ENCODE measurements around the gene MED13L. TPM values are rescaled to one million over a fixed set of nuclear protein-coding genes. Genes with fewer than 3 reads are reported as not detected.

MED13L gene
- total and polyA plus RNA-seq, 2 of the 4 experiments (the other 2 are of a cell fraction): 17.9 to 49.1 TPM

DNA sequence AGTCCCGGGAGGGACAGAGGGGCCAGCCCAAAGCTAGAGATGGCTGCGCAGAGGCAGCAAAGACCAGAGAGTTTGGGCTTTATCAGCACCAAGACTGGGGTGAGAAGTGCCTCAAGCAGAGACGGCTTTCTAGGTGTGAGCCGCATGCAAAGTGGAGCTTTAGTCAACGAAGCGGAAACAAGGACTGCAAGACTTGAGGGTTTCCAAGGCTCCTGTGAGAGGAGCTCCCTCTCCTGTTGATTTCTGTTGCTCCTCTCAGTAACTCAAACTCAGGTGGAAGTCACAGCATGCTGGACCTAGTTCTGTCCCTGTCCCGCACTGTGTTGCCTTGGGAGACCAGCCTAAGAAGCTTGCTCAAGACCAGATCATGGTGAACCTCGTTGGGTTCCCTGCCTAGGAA lies 327.8 kb downstream of the MED13L start:
- peaks cover 5% of the 10 kb centered on the region; the same call in 1 of the 2 replicates for H3K9me1 ChIP-seq (ENCODE audit: insufficient read depth, low read length)
- TF ChIP-seq MAZ (IDR thresholded peaks at IDR 0.05; ENCODE audit: borderline replicate concordance, low read depth, low read length): no peak
- no peak overlapping the region for H3K56ac ChIP-seq (ENCODE audit: extremely low read depth, insufficient read depth, low read length)
- H3K36me3 ChIP-seq (ENCODE audit: control insufficient read depth, insufficient read depth, low read length): no peaks in the 10 kb centered on the region
- H4K20me1 ChIP-seq (ENCODE audit: insufficient read depth, low read length): no peaks in the 10 kb centered on the region
- no peaks in the 10 kb centered on the region for H3K9me3 ChIP-seq (ENCODE audit: control insufficient read depth, insufficient read depth, low read length)
- H3K79me1 ChIP-seq (ENCODE audit: low read depth in 1 of 2, low read length in 2 of 2): no peaks in the 10 kb centered on the region
- no peak overlapping the region for H4K5ac ChIP-seq (ENCODE audit: low read depth, low read length)
- in situ Hi-C loops (cut with MboI; ENCODE audit: low sequenced_read_pairs) (no loop called here), intact Hi-C loops (cut with micrococcal nuclease) (no loop called here), dilution Hi-C loops (cut with HindIII; ENCODE audit: low sequenced_read_pairs, unreplicated experiment) (no loop called here)
- 94% methylated on average over 3 of the region's 8 CpGs; no CpG with 5 or more reads in 1 of the 2 experiments for WGBS, 2 experiments (ENCODE audit: extremely low coverage in 2 of 2, insufficient read length in 1 of 2)
- peak overlapping the region; percentile 17 for H2AK9ac ChIP-seq (replicated peaks; ENCODE audit: low read depth, low read length, poor library complexity)
- no peak for DNase-seq
- H3K27ac ChIP-seq (ENCODE audit: insufficient read depth, low read length): no peak overlapping the region
- no peaks in the 10 kb centered on the region for H3K4me1 ChIP-seq (ENCODE audit: control insufficient read depth, insufficient read depth, low read length)
- no peak overlapping the region for H2BK5ac ChIP-seq (ENCODE audit: low read depth, low read length, poor library complexity, severe bottlenecking)
- no peak overlapping the region for H3K4ac ChIP-seq (ENCODE audit: low read depth, low read length)
- no peak overlapping the region for H3K4me2 ChIP-seq (ENCODE audit: low read depth, low read length)
- H3K27me3 ChIP-seq (ENCODE audit: control insufficient read depth, insufficient read depth, low read length): no peaks in the 10 kb centered on the region
- H2BK20ac ChIP-seq (ENCODE audit: low read depth, low read length): no peak overlapping the region
- ChIA-PET POLR2A (ENCODE audit: unreplicated experiment) (no interaction called here), CTCF (no interaction called here)
- no peak overlapping the region for H3K18ac ChIP-seq (ENCODE audit: low read depth, low read length)
- ATAC-seq (ENCODE audit: low read depth): no peak
- no peak overlapping the region for H2BK15ac ChIP-seq (ENCODE audit: low read depth, low read length)
- BruUV-seq (replicated peaks): no TSS peak
- H3K14ac ChIP-seq (replicated peaks; ENCODE audit: low read depth, low read length): no peak overlapping the region
- H4K8ac ChIP-seq (ENCODE audit: low read depth in 2 of 2, low read length in 2 of 2): no peak overlapping the region
- H2BK120ac ChIP-seq (ENCODE audit: low read depth, low read length): no peak overlapping the region
- H2AFZ ChIP-seq (replicated peaks; ENCODE audit: low read length, poor library complexity): no peak overlapping the region
- no peak overlapping the region for H2AK5ac ChIP-seq (ENCODE audit: low read depth, low read length)
- no peak overlapping the region for H3K4me3 ChIP-seq (ENCODE audit: insufficient read depth, low read depth, low read length)
- H3K23ac ChIP-seq (ENCODE audit: low read depth, low read length): no peak overlapping the region
- no peak overlapping the region for H4K91ac ChIP-seq (ENCODE audit: insufficient read depth, low read depth, low read length)
- H3K9ac ChIP-seq (ENCODE audit: low read depth, low read length): no peak overlapping the region
